Hematopoietic multipotent progenitor cell treated with erythropoietin and hydrocortisone succinate and interleukin-3 and kit ligand, for 17 days (in vitro differentiated cells): ENCODE measurements around the gene CENPX.
A peak's percentile ranks its signal among the peaks of the same experiment; 100 is the strongest.

Experiments used
- DNase-seq: peaks from one replicate; pipeline ENCODE4 v3.0.0-alpha.2; 2015; ENCODE audit warnings: low spot score

Gene CENPX

GRCh38 chr17:81980122-81980521 lies 42.6 kb downstream of the CENPX start:
- no peak for DNase-seq

- no peak for DNase-seq
These were observed 44.0 kb downstream of the CENPX start for GRCh38 chr17:81978524-81979298.

GRCh38 chr17:81977211-81977808 lies 45.4 kb downstream of the CENPX start, which contains the start of gene ASPSCR1:
TSS of gene ASPSCR1 (plus strand) at chr17:81977629. CDS start at chr17:81977647, 18 bp downstream.
- peak; percentile 94 for DNase-seq

GRCh38 chr17:81976332-81977210 lies 46.1 kb downstream of the CENPX start:
- DNase-seq = peak; percentile 9

- no peak for DNase-seq
These were observed 49.2 kb downstream of the CENPX start for GRCh38 chr17:81973432-81973831.

- DNase-seq = no peak
These were observed 53.5 kb downstream of the CENPX start for GRCh38 chr17:81968850-81969812.
